ENCODE results near the gene PIGS. TPM values are rescaled to one million over a fixed set of nuclear protein-coding genes. Genes with fewer than 3 reads are reported as not detected.

The PIGS gene
- total RNA-seq, 2 experiments from 2014 or later: 73.8 to 76.4 TPM

DNA sequence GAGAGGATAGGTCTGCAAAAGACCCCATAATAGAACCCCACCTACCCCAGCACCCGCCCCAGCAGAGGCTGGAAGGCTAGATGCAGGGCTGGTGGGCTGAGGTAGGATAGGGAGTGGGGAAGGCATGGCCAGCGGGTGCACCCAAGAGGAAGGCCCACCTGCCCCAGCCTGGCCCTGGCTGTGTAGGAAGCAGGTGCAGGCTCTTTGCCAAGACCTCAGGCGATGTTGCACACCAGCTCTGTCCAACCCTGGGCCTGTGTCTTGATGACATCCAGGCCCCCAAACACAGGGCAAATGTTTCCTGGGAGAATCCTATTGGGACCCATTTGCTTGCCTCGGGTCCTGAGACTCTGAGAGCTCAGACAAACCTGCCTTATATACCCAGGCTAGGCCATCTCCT lies 31.1 kb downstream of the PIGS start:
- Histone ChIP-seq H3K4me3 (ENCODE audit: low read length) (no peak overlapping the region), H3K4me1 (ENCODE audit: insufficient read depth, low read length) (no peaks in the 10 kb centered on the region), H3K9me3 (ENCODE audit: control insufficient read depth in 1 of 2, insufficient read depth in 1 of 2, low read length in 2 of 2) (no peaks in the 10 kb centered on the region), H3K36me3 (ENCODE audit: insufficient read depth, low read length) (no peaks in the 10 kb centered on the region), H3K27ac (ENCODE audit: low read depth in 1 of 2, low read length in 2 of 2) (no peak overlapping the region), H3K27me3 (ENCODE audit: control insufficient read depth in 1 of 2, insufficient read depth in 2 of 2, low read length in 2 of 2) (no peaks in the 10 kb centered on the region)
- H3K4me1 Mint-ChIP-seq (ENCODE audit: low read depth): no peaks in the 10 kb centered on the region
- H3K4me3 Mint-ChIP-seq: no peak overlapping the region
- ChIA-PET CTCF (interaction anchor here (1.4 kb wide), 1 partner anchor 46 kb away, joined by 3 read pairs; no protein-coding TSS in a partner anchor), POLR2A (no interaction called here)
- no peaks in the 10 kb centered on the region for H3K27me3 Mint-ChIP-seq
- no peak overlapping the region for H3K27ac Mint-ChIP-seq
- DNase-seq (no peak), ATAC-seq (ENCODE audit: poor library complexity) (no peak)
- intact Hi-C loops (cut with DNase I, micrococcal nuclease): loop anchor here (1.0 to 10.0 kb wide), 4 partner anchors 45 to 733 kb away; no protein-coding TSS in a partner anchor
- no peak for TF ChIP-seq CTCF (IDR thresholded peaks at IDR 0.05)
- H3K36me3 Mint-ChIP-seq (ENCODE audit: low read depth): no peaks in the 10 kb centered on the region
- no peaks in the 10 kb centered on the region for H3K9me3 Mint-ChIP-seq

DNA sequence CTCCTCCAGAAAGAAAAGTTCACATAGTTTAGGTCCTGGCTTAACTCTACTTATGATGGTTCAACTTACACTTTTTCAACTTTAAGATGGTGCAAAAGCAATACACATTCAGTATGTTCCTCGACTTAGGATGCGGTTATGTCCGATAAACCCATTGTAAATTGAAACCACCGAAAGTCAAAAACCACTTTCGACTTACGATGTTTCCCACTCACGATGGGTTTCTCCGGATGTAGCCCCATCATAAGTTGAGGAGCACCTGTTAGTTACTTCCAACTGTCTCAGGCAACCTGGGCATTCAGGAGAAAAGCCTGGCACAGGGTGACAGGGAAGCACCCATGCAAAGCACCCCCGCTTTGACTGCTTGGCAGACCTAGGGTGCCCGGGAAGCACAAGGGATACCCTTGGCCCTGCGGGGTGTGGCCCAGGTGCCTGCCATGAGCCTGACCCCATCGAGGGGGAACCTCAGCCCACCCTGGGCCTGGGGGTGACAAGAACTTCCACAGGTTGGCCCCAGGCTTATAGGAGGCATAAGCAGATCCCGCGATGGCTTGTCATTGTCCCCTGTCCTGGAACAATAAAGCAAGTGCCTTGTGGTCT lies 32.9 kb downstream of the PIGS start:
- Mint-ChIP-seq H3K27me3 (no peaks in the 10 kb centered on the region), H3K9me3 (no peaks in the 10 kb centered on the region), H3K27ac (no peak overlapping the region), H3K4me3 (no peak overlapping the region), H3K4me1 (ENCODE audit: low read depth) (no peaks in the 10 kb centered on the region), H3K36me3 (ENCODE audit: low read depth) (no peaks in the 10 kb centered on the region)
- intact Hi-C loops (cut with DNase I, micrococcal nuclease): no loop called here
- Histone ChIP-seq H3K27ac (ENCODE audit: low read depth in 1 of 2, low read length in 2 of 2) (no peak overlapping the region), H3K4me3 (ENCODE audit: low read length) (no peak overlapping the region), H3K9me3 (ENCODE audit: control insufficient read depth in 1 of 2, insufficient read depth in 1 of 2, low read length in 2 of 2) (no peaks in the 10 kb centered on the region), H3K4me1 (ENCODE audit: insufficient read depth, low read length) (no peaks in the 10 kb centered on the region), H3K27me3 (ENCODE audit: control insufficient read depth in 1 of 2, insufficient read depth in 2 of 2, low read length in 2 of 2) (no peaks in the 10 kb centered on the region), H3K36me3 (ENCODE audit: insufficient read depth, low read length) (no peaks in the 10 kb centered on the region)
- DNase-seq: no peak
- ChIA-PET CTCF (no interaction called here), POLR2A (no interaction called here)
- TF ChIP-seq CTCF (IDR thresholded peaks at IDR 0.05): no peak
- ATAC-seq (ENCODE audit: poor library complexity): no peak

- H3K27me3 ChIP-seq (ENCODE audit: control insufficient read depth in 1 of 2, insufficient read depth in 2 of 2, low read length in 2 of 2): no peaks in the 10 kb centered on the region
- Mint-ChIP-seq H3K27me3 (no peaks in the 10 kb centered on the region), H3K27ac (no peak overlapping the region), H3K9me3 (no peaks in the 10 kb centered on the region), H3K4me1 (ENCODE audit: low read depth) (no peaks in the 10 kb centered on the region), H3K36me3 (ENCODE audit: low read depth) (no peaks in the 10 kb centered on the region), H3K4me3 (no peak overlapping the region)
- no peaks in the 10 kb centered on the region for H3K9me3 ChIP-seq (ENCODE audit: control insufficient read depth in 1 of 2, insufficient read depth in 1 of 2, low read length in 2 of 2)
- no peak for TF ChIP-seq CTCF (IDR thresholded peaks at IDR 0.05)
- H3K27ac ChIP-seq (ENCODE audit: low read depth in 1 of 2, low read length in 2 of 2): no peak overlapping the region
- DNase-seq: no peak
- H3K36me3 ChIP-seq (ENCODE audit: insufficient read depth, low read length): no peaks in the 10 kb centered on the region
- no peaks in the 10 kb centered on the region for H3K4me1 ChIP-seq (ENCODE audit: insufficient read depth, low read length)
- no peak overlapping the region for H3K4me3 ChIP-seq (ENCODE audit: low read length)
- POLR2A ChIA-PET: no interaction called here
- intact Hi-C loops (cut with DNase I, micrococcal nuclease): no loop called here
- CTCF ChIA-PET: no interaction called here
- no peak for ATAC-seq (ENCODE audit: poor library complexity)
Measured at GRCh38 chr17:28537219-28537610, 34.1 kb downstream of the PIGS start.
